Measurements from ENCODE around the gene SLC35G2. TPM values are rescaled to one million over a fixed set of nuclear protein-coding genes. Genes with fewer than 3 reads are reported as not detected.
"Not testable (repeated sequence)": the region's sequence is repeated elsewhere in the genome, so short reads cannot be mapped to it uniquely, and the experiment has no call there.

The SLC35G2 gene
- total and polyA plus RNA-seq, 4 donors, result 1.1 to 13.1 (median 4.9) TPM

- H3K27ac ChIP-seq (ENCODE audit: low read depth in 1 of 2, low read length in 2 of 2); H3K4me1 ChIP-seq (ENCODE audit: control insufficient read depth in 1 of 2, insufficient read depth in 2 of 2, low read length in 2 of 2); H3K27me3 ChIP-seq (ENCODE audit: control insufficient read depth in 1 of 2, insufficient read depth in 2 of 2, low read length in 1 of 2); H3K36me3 ChIP-seq (ENCODE audit: control insufficient read depth in 1 of 2, insufficient read depth in 2 of 2, low read length in 1 of 2); ATAC-seq (ENCODE audit: low FRiP score); H3K9me3 ChIP-seq (ENCODE audit: control insufficient read depth, low read length); intact Hi-C loops (cut with DNase I); H3K4me3 ChIP-seq (ENCODE audit: low read length in 2 of 2); DNase-seq: not testable (repeated sequence)
- 90 to 98% methylated on average over 1 of the region's 1 CpG for WGBS, 2 donors
Observed at GRCh38 chr3:136900694-136901093, 81.8 kb downstream of the SLC35G2 start.

- H3K36me3 ChIP-seq (ENCODE audit: control insufficient read depth in 1 of 2, insufficient read depth in 2 of 2, low read length in 1 of 2), result peaks cover 0 to 3% of the 10 kb centered on the region in 2 donors
- ATAC-seq (ENCODE audit: low FRiP score) (no peak), DNase-seq (no peak)
- peaks cover 3% of the 10 kb centered on the region for H3K9me3 ChIP-seq (ENCODE audit: control insufficient read depth, low read length)
- intact Hi-C loops (cut with DNase I), result no loop called here
- WGBS, 2 donors, result 93 to 95% methylated on average over 3 of the region's 3 CpGs
- no peaks in the 10 kb centered on the region for H3K4me1 ChIP-seq (ENCODE audit: control insufficient read depth in 1 of 2, insufficient read depth in 2 of 2, low read length in 2 of 2)
- H3K4me3 ChIP-seq (ENCODE audit: low read length in 2 of 2), result no peak overlapping the region
- no peak overlapping the region for H3K27ac ChIP-seq (ENCODE audit: low read depth in 1 of 2, low read length in 2 of 2)
- no peaks in the 10 kb centered on the region for H3K27me3 ChIP-seq (ENCODE audit: control insufficient read depth in 1 of 2, insufficient read depth in 2 of 2, low read length in 1 of 2)
Observed at GRCh38 chr3:136901391-136901790, 82.5 kb downstream of the SLC35G2 start.

- WGBS, 2 donors, result 89 to 90% methylated on average over 1 of the region's 1 CpG
- H3K9me3 ChIP-seq (ENCODE audit: control insufficient read depth, low read length); H3K4me3 ChIP-seq (ENCODE audit: low read length in 2 of 2); H3K4me1 ChIP-seq (ENCODE audit: control insufficient read depth in 1 of 2, insufficient read depth in 2 of 2, low read length in 2 of 2); H3K27me3 ChIP-seq (ENCODE audit: control insufficient read depth in 1 of 2, insufficient read depth in 2 of 2, low read length in 1 of 2); H3K27ac ChIP-seq (ENCODE audit: low read depth in 1 of 2, low read length in 2 of 2); ATAC-seq (ENCODE audit: low FRiP score); H3K36me3 ChIP-seq (ENCODE audit: control insufficient read depth in 1 of 2, insufficient read depth in 2 of 2, low read length in 1 of 2); DNase-seq; intact Hi-C loops (cut with DNase I): not testable (repeated sequence)
Observed at GRCh38 chr3:136902530-136902929, 83.6 kb downstream of the SLC35G2 start.

- DNase-seq (no peak), ATAC-seq (ENCODE audit: low FRiP score) (no peak)
- Histone ChIP-seq H3K36me3 (ENCODE audit: control insufficient read depth in 1 of 2, insufficient read depth in 2 of 2, low read length in 1 of 2) (peaks cover 0 to 2% of the 10 kb centered on the region in 2 donors), H3K9me3 (ENCODE audit: control insufficient read depth, low read length) (peaks cover 3% of the 10 kb centered on the region), H3K27me3 (ENCODE audit: control insufficient read depth in 1 of 2, insufficient read depth in 2 of 2, low read length in 1 of 2) (no peaks in the 10 kb centered on the region), H3K4me1 (ENCODE audit: control insufficient read depth in 1 of 2, insufficient read depth in 2 of 2, low read length in 2 of 2) (no peaks in the 10 kb centered on the region), H3K27ac (ENCODE audit: low read depth in 1 of 2, low read length in 2 of 2) (no peak overlapping the region), H3K4me3 (ENCODE audit: low read length in 2 of 2) (no peak overlapping the region)
- WGBS, 2 donors, result 0% methylated on average over 1 of the region's 1 CpG
- intact Hi-C loops (cut with DNase I), result no loop called here
Observed at GRCh38 chr3:136903899-136904298, 85.0 kb downstream of the SLC35G2 start.

- Histone ChIP-seq H3K4me1 (ENCODE audit: control insufficient read depth in 1 of 2, insufficient read depth in 2 of 2, low read length in 2 of 2) (no peaks in the 10 kb centered on the region), H3K4me3 (ENCODE audit: low read length in 2 of 2) (no peak overlapping the region), H3K27ac (ENCODE audit: low read depth in 1 of 2, low read length in 2 of 2) (no peak overlapping the region), H3K36me3 (ENCODE audit: control insufficient read depth in 1 of 2, insufficient read depth in 2 of 2, low read length in 1 of 2) (no peaks in the 10 kb centered on the region), H3K27me3 (ENCODE audit: control insufficient read depth in 1 of 2, insufficient read depth in 2 of 2, low read length in 1 of 2) (no peaks in the 10 kb centered on the region), H3K9me3 (ENCODE audit: control insufficient read depth, low read length) (peaks cover 3% of the 10 kb centered on the region)
- no peak for ATAC-seq (ENCODE audit: low FRiP score)
- intact Hi-C loops (cut with DNase I), result no loop called here
- 74 to 75% methylated on average over 4 of the region's 4 CpGs for WGBS, 2 donors
- DNase-seq, result no peak
Observed at GRCh38 chr3:136904746-136905145, 85.8 kb downstream of the SLC35G2 start.

Other genes starting within 250 kb of the SLC35G2 start
- 10 to 100 TPM; 63.6 to 68.6 TPM for gene STAG1, start 66.7 kb upstream of the SLC35G2 start, total RNA-seq
- gene STAG1, start 66.7 kb upstream of the SLC35G2 start, polyA plus RNA-seq, result 10 to 100 TPM; 11.0 to 13.2 TPM
- 10 to 100 TPM; 36.7 to 51.9 TPM for gene NCK1, start 43.1 kb downstream of the SLC35G2 start, total RNA-seq
- 10 to 100 TPM; 21.0 to 24.6 TPM for gene NCK1, start 43.1 kb downstream of the SLC35G2 start, polyA plus RNA-seq
- gene IL20RB, start 138.9 kb downstream of the SLC35G2 start, total RNA-seq, result 1 to 10 TPM; 2.9 to 3.6 TPM
- under 1 TPM in 1 of 2 donors, not detected in 1; 0.90 TPM for gene IL20RB, start 138.9 kb downstream of the SLC35G2 start, polyA plus RNA-seq